Neutrophil (primary cell): Measurements from ENCODE around the gene NPHP1.
"Not testable (repeated sequence)": the region's sequence is repeated elsewhere in the genome, so short reads cannot be mapped to it uniquely, and the experiment has no call there.

ENCODE experiments used
- H3K27ac ChIP-seq: fragments of 200-600 bp; sonication (generic); 2 replicates; pipeline ENCODE4 v1.5.1; 2016; ENCODE audit warnings: mild to moderate bottlenecking, moderate library complexity
- H3K27me3 ChIP-seq: fragments of 200-600 bp; sonication (generic); 2 replicates; pipeline ENCODE4 v1.6.0; 2016; ENCODE audit warnings: mild to moderate bottlenecking
- H3K36me3 ChIP-seq: fragments of 200-600 bp; sonication (generic); 2 replicates; pipeline ENCODE4 v1.5.1; 2017
- H3K4me1 ChIP-seq, 2 experiments: fragments of 200-600 bp in 1 of 2; sonication (generic) in 1 of 2; 1 replicate in 1 of 2; 2 replicates in 1 of 2; pipeline versions ENCODE4 v1.5.1 to v1.6.1; 2013 to 2016; ENCODE audit warnings: low read depth in 1 of 2, low read length in 1 of 2, mild to moderate bottlenecking in 1 of 2, moderate library complexity in 1 of 2; ENCODE audit not compliant: control insufficient read depth in 1 of 2, insufficient read depth in 1 of 2
- H3K4me3 ChIP-seq, 2 experiments: fragments of 200-600 bp in 1 of 2; sonication (generic) in 1 of 2; 1 replicate in 1 of 2; 2 replicates in 1 of 2; pipeline ENCODE4 v1.5.1; 2013 to 2016; ENCODE audit warnings: low read depth in 1 of 2, low read length in 1 of 2, mild to moderate bottlenecking in 1 of 2, moderate library complexity in 1 of 2
- H3K9me3 ChIP-seq: fragments of 200-600 bp; sonication (generic); 2 replicates; pipeline ENCODE4 v1.5.1; 2016
- TF ChIP-seq, protein P1 (sequence below): fragments of 200-600 bp; sonication (generic); IDR thresholded peaks from 2 replicates; pipeline ENCODE4 v1.5.1; 2016; ENCODE audit warnings: antibody characterized with exemption

The NPHP1 gene

DNA sequence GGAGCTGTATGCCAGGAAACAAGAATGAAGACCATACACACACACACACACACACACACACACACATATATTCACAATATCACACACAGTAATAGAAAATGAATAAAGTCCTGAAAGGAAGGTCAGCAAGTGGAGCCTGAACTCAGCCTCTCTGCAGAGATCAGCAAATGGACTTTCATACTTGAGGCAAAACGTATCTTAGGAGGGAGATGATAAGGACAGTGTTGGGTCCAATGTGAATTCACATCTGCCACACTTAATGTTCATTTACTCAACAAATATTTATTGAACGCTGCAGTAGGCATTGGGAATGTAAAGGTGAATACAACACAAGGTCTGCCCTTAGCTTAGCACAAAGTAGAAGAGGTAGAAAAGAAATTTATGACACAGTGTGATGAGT is 10.3 kb upstream of the NPHP1 start:
- Histone ChIP-seq H3K9me3 (peaks cover 3% of the 10 kb centered on the region), H3K27ac (no peak overlapping the region), H3K27me3 (peaks cover 77% of the 10 kb centered on the region), H3K4me3 (no peak overlapping the region), H3K36me3 (no peaks in the 10 kb centered on the region), H3K4me1 (peaks cover 6 to 10% of the 10 kb centered on the region in 2 experiments)
- TF ChIP-seq, protein P1, sequence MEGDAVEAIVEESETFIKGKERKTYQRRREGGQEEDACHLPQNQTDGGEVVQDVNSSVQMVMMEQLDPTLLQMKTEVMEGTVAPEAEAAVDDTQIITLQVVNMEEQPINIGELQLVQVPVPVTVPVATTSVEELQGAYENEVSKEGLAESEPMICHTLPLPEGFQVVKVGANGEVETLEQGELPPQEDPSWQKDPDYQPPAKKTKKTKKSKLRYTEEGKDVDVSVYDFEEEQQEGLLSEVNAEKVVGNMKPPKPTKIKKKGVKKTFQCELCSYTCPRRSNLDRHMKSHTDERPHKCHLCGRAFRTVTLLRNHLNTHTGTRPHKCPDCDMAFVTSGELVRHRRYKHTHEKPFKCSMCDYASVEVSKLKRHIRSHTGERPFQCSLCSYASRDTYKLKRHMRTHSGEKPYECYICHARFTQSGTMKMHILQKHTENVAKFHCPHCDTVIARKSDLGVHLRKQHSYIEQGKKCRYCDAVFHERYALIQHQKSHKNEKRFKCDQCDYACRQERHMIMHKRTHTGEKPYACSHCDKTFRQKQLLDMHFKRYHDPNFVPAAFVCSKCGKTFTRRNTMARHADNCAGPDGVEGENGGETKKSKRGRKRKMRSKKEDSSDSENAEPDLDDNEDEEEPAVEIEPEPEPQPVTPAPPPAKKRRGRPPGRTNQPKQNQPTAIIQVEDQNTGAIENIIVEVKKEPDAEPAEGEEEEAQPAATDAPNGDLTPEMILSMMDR, result no peak

DNA sequence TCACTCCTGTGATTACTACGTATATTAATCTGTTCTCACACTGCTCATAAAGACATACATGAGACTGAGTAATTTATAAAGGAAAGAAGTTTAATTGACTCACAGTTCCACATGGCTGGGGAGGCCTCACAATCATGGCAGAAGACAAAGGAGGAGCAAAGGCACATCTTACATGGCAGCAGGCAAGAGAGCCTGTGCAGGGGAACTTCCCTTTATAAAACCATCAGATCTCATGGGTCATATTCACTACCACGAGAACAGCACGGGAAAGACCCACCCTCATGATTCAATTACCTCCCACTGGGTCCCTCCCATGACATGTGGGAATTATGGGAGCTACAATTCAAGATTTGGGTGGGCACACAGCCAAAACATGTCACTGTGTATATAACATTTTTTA is 8.7 kb upstream of the NPHP1 start:
- not testable (repeated sequence) for H3K27ac ChIP-seq, H3K4me3 ChIP-seq, H3K9me3 ChIP-seq, H3K36me3 ChIP-seq, H3K4me1 ChIP-seq
- peaks cover 62% of the 10 kb centered on the region for H3K27me3 ChIP-seq

DNA sequence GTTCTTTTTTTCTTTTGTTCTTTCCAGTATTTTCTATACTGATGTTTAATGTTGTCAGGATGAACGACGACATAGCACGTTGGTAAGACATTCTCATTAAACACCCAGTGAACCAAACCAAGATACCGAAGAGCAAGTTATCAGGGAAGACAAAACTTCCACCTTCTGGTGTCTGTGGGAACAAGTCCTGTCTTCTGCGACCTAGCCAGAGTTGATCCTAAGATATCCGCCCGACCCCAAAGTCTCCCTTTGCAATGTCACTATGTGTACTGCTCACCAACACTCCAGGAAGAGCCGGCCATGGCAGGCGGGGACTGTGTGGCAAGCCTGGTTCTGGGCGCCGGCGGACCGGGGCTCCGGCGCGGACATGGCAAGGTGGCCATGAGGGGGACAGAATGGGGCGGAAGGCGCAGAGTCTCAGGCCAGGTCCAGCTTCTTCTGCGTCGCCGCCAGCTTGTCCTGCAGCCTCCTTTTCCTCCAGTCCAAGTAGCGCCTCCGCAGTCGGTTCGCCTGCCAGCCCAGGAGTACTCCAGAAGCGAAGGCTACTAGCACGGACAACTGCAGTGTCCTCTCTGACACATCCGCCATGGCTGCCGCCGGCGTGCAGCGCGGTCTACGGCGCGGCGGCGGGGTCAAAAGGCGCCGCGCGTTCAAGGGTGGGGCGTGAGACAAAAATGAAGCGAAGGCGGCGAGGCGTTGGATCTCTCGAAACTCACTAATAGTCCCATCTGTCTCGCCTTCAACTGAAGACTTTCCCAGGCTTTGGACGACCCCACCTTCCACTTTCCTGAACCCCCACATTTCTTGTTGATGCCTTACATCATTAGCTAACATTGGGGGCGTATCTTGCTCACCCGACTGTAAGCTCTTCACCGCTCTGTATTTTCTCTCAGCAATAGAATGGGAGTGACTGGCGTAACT is 7.4 kb upstream of the NPHP1 start, which contains the start of gene MTLN:
Gene MTLN, minus strand, starts transcription at position 610 of the 921 bp plus-strand sequence. Its CDS starts 22 bp downstream, at position 588.
- Histone ChIP-seq H3K27ac (no peak within 1 kb of the TSS), H3K27me3 (peaks cover 48% of the 10 kb centered on the region), H3K4me3 (peak within 1 kb of the TSS; percentile 63 to 67), H3K4me1 (peaks cover 6 to 10% of the 10 kb centered on the region in 2 experiments), H3K9me3 (peaks cover 3% of the 10 kb centered on the region), H3K36me3 (no peaks in the 10 kb centered on the region)
- TF ChIP-seq, protein P1, result no peak

DNA sequence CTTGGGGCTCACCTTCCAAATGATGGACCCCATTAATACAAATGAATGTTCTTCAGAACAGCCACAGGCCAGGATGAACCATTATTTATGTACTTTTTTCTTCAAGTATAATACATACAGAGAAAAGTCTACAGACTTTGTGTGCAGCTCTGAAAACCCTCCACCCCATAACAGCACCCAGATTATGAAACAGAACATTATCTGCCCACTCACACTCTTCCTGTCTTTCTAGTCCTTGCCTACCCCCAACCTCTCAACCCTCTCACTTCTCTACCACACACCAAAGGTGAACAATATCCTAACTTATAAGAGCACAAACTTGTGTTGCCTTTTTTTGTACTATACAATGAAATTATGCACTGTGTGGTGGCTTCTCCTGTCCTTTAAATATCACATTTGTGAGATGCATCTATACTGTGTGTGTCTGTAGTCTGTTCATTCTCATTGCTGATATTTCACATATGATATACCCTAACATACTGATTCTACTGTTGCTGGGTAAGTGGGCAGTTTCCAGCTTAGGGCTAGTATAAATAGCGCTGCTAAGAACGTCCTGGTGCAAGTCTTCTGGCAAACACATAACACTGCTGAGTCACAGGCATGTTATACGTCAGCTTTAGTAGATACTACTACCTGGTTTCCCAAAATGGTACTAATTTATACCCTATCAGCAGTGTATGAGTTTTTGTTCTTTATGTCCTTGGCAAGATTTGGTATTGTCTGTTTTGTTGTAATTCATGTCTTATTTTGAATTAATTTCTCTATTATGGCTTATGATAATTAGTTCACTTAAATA is 1.0 kb upstream of the NPHP1 start:
- H3K4me1 ChIP-seq, result peaks cover 12 to 13% of the 10 kb centered on the region in 2 experiments
- H3K9me3 ChIP-seq, result no peaks in the 10 kb centered on the region
- no peaks in the 10 kb centered on the region for H3K36me3 ChIP-seq
- no peak overlapping the region for H3K4me3 ChIP-seq
- no peak overlapping the region for H3K27ac ChIP-seq
- TF ChIP-seq, protein P1, result no peak
- peaks cover 20% of the 10 kb centered on the region for H3K27me3 ChIP-seq

DNA sequence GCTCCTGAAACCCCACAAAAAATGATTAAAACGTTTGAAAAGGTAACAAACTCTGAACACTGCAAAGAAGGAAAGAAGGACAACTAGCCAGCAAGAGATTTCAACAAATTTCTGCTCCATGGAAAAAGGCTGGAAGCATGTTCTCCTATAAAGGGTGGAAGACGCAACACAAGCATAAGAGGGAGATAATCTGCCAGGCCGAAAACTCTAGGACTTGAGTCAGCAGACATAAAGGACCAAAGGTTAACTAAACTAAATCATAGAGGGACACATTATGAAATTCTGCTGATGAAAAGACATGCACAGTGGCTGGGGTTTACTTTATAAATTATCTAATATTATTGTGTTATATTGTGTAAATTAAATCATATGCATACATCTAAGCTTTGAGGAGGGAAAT is 6.8 kb downstream of the NPHP1 start:
- TF ChIP-seq, protein P1, result no peak
- H3K36me3 ChIP-seq, result no peaks in the 10 kb centered on the region

More for the DNA sequence above, 6.8 kb downstream of the NPHP1 start:
- no peak overlapping the region for H3K4me3 ChIP-seq
- peaks cover 5% of the 10 kb centered on the region for H3K27me3 ChIP-seq
- no peak overlapping the region for H3K27ac ChIP-seq
- H3K4me1 ChIP-seq, result no peaks in the 10 kb centered on the region
- H3K9me3 ChIP-seq, result no peaks in the 10 kb centered on the region
